DMS153 (cell line): Measurements from ENCODE around the gene PRM3.

Experiments
- DNase-seq: peaks from one replicate; lab custom pipeline; 2025; lab: John Stamatoyannopoulos, UW

Gene PRM3

GRCh38 chr16:11224096-11224893 is 49.1 kb downstream of the PRM3 start:
- DNase-seq, result no peak
